HepG2 (cell line): ENCODE results near the gene KIAA0825. TPM values are rescaled to one million over a fixed set of nuclear protein-coding genes. Genes with fewer than 3 reads are reported as not detected.

Experiments
- ATAC-seq: fragments of 200-7000 bp; cut with Tn5 transposase; 3 replicates; pipeline ENCODE4 v1.9.1; 2020; ENCODE audit warnings: mild to moderate bottlenecking, moderate library complexity
- BruUV-seq: library from RNA; stranded (reverse); fragments of 400-500 nt; replicated peaks from 2 replicates; lab custom pipeline; 2021; lab: Mats Ljungman, UMichigan
- CTCF ChIA-PET: fragments of 300-600 bp; formaldehyde crosslinking; extraction: SDS; loops from one replicate; lab custom pipeline; 2021; ENCODE audit warnings: low total read pairs, inconsistent platforms, low intra/inter-chr PET ratio; lab: Yijun Ruan, JAX
- POLR2A ChIA-PET: fragments of 350-600 bp; sonication (Branson Sonifier 250); formaldehyde crosslinking; loops from one replicate; lab custom pipeline; 2020; ENCODE audit warnings: antibody characterized with exemption, inconsistent platforms; lab: Yijun Ruan, JAX
- DNase-seq: peaks from one replicate; pipeline ENCODE4 v3.0.0-alpha.2; 2015; ENCODE audit warnings: low spot score
- FAIRE-seq: peaks from 3 replicates; lab custom pipeline; 2011; peaks lifted over from hg19 to GRCh38; lab: Jason Lieb, UNC
- H2AFZ ChIP-seq: one replicate; pipeline ENCODE4 v1.6.1; 2011; ENCODE audit warnings: low read length, inconsistent platforms
- H3K27ac ChIP-seq: fragments of 300-600 bp; 3 replicates; pipeline ENCODE4 v1.8.0; 2011; ENCODE audit warnings: mixed run types, mild to moderate bottlenecking, mixed read lengths, low read length, inconsistent platforms; ENCODE audit not compliant: insufficient read depth; ENCODE audit errors: extremely low read length
- H3K27me3 ChIP-seq, 2 experiments: fragments of 200-600 bp in 1 of 2; 2 replicates in 1 of 2; 3 replicates in 1 of 2; pipeline versions ENCODE4 v1.6.0 to v1.8.0; 2011; ENCODE audit warnings: low read length in 2 of 2, mild to moderate bottlenecking in 2 of 2, moderate library complexity in 2 of 2, inconsistent platforms in 1 of 2; ENCODE audit not compliant: insufficient read depth in 2 of 2, control insufficient read depth in 1 of 2
- H3K36me3 ChIP-seq, 2 experiments: fragments of 200-600 bp in 1 of 2; replicated peaks in 1 of 2; 2 replicates in 1 of 2; 3 replicates in 1 of 2; pipeline versions ENCODE4 v1.5.1 to v1.8.0; 2011; ENCODE audit warnings: low read length in 2 of 2, inconsistent platforms in 1 of 2; ENCODE audit not compliant: insufficient read depth in 2 of 2, control insufficient read depth in 1 of 2
- H3K4me1 ChIP-seq: 2 replicates; pipeline ENCODE4 v1.5.1; 2012; ENCODE audit warnings: low read length, inconsistent platforms; ENCODE audit not compliant: insufficient read depth
- H3K4me2 ChIP-seq: 2 replicates; pipeline ENCODE4 v1.6.0; 2011; ENCODE audit warnings: low read depth, low read length, inconsistent platforms
- H3K4me3 ChIP-seq, 3 experiments: fragments of 200-600 bp in 1 of 3; sonication (generic), shearing (Covaris generic) in 1 of 3; replicated peaks in 1 of 3; 2 replicates each; pipeline ENCODE4 v1.5.1; 2011 to 2016; ENCODE audit warnings: low read length in 3 of 3, inconsistent platforms in 2 of 3, low read depth in 2 of 3, mild to moderate bottlenecking in 2 of 3, control low read depth in 1 of 3, mixed read lengths in 1 of 3; ENCODE audit not compliant: insufficient read depth in 1 of 3
- H3K79me2 ChIP-seq: one replicate; pipeline ENCODE4 v1.6.1; 2011; ENCODE audit warnings: low read length, inconsistent platforms; ENCODE audit not compliant: insufficient read depth
- H3K9ac ChIP-seq: 2 replicates; pipeline ENCODE4 v1.6.0; 2011; ENCODE audit warnings: mild to moderate bottlenecking, low read depth, low read length, inconsistent platforms; ENCODE audit not compliant: insufficient read depth
- H3K9me3 ChIP-seq: 2 replicates; pipeline ENCODE4 v1.5.1; 2012; ENCODE audit warnings: mild to moderate bottlenecking, low read length
- H4K20me1 ChIP-seq: 2 replicates; pipeline ENCODE4 v1.6.0; 2011; ENCODE audit warnings: inconsistent platforms, mild to moderate bottlenecking, low read length, moderate library complexity; ENCODE audit not compliant: insufficient read depth
- AKAP8 ChIP-seq: sonication (generic); formaldehyde crosslinking; IDR thresholded peaks from 2 replicates; pipeline ENCODE4 v1.5.1; 2020; ENCODE audit warnings: mild to moderate bottlenecking, missing genetic modification reagents
- ARID2 ChIP-seq: sonication (generic); formaldehyde crosslinking; IDR thresholded peaks from 2 replicates; pipeline ENCODE4 v1.8.1; 2022; ENCODE audit warnings: mild to moderate bottlenecking, missing genetic modification reagents, borderline replicate concordance
- FOXA1 ChIP-seq, 2 experiments: fragments of 450-650 bp in 1 of 2; sonication (generic) in 1 of 2; formaldehyde crosslinking in 1 of 2; IDR thresholded peaks; 2 replicates each; pipeline versions ENCODE4 v1.4.0 to v1.6.1; 2016 to 2020; ENCODE audit warnings: missing genetic modification reagents in 1 of 2
- UBTF ChIP-seq: sonication (generic); formaldehyde crosslinking; IDR thresholded peaks from 2 replicates; pipeline ENCODE4 v1.4.0; 2020; ENCODE audit warnings: mild to moderate bottlenecking, missing genetic modification reagents
- ZC3H4 ChIP-seq: sonication (generic); formaldehyde crosslinking; IDR thresholded peaks from 2 replicates; pipeline ENCODE4 v1.4.0; 2020; ENCODE audit warnings: missing genetic modification reagents, borderline replicate concordance
- ZNF136 ChIP-seq: sonication (generic); formaldehyde crosslinking; IDR thresholded peaks from 2 replicates; pipeline ENCODE4 v1.8.1; 2022; ENCODE audit warnings: low read depth, mild to moderate bottlenecking, moderate library complexity, missing genetic modification reagents
- ZNF335 ChIP-seq: sonication (generic); formaldehyde crosslinking; IDR thresholded peaks from 2 replicates; pipeline ENCODE4 v1.4.0; 2020; ENCODE audit warnings: missing genetic modification reagents
- ZNF607 ChIP-seq: sonication (generic); formaldehyde crosslinking; IDR thresholded peaks from 2 replicates; pipeline ENCODE4 v1.5.1; 2020; ENCODE audit warnings: missing genetic modification reagents, mild to moderate bottlenecking, borderline replicate concordance
- ZNF83 ChIP-seq: sonication (generic); formaldehyde crosslinking; IDR thresholded peaks from 2 replicates; pipeline ENCODE4 v1.4.0; 2020; ENCODE audit warnings: missing genetic modification reagents, mild to moderate bottlenecking, borderline replicate concordance
- WGBS: methylation state at CpG from one replicate; pipeline ENCODE4 v1.1.6; 2017; ENCODE audit warnings: low lambda C conversion rate; 5-methylcytosine and 5-hydroxymethylcytosine counted together
- in situ Hi-C: cut with HindIII; loops from 2 replicates; pipeline ENCODE4 v1.10.0; 2017; ENCODE audit warnings: low pct_unique_long_range_greater_than_20kb; ENCODE audit not compliant: extremely low pct_ligation_motif_present
- intact Hi-C: fragments of 100-400 bp; cut with micrococcal nuclease; formaldehyde crosslinking; loops from one replicate; pipeline ENCODE4 v1.10.0; 2022; ENCODE audit not compliant: unreplicated experiment
- polyA plus RNA-seq, 8 experiments: library from polyadenylated mRNA; depleted of rRNA in 3 of 8; stranded (reverse) in 7 of 8; unstranded in 1 of 8; fragments of >200 nt; fragmentation: Illumina TruSeq in 4 of 8; extraction: Trizol in 4 of 8; gene quantifications; 2 replicates each; pipeline versions ENCODE4 v1.2.1 to v1.2.3, GENCODE V29; 2011 to 2016; ENCODE audit warnings: low read depth in 4 of 8, missing spikeins in 1 of 8, mixed read lengths in 1 of 8; ENCODE audit not compliant: insufficient read depth in 1 of 8
- total RNA-seq, 5 experiments: library from RNA; depleted of rRNA; stranded (reverse); fragments of >200 nt; fragmentation: Illumina TruSeq; extraction: Trizol; gene quantifications; 2 replicates each; pipeline ENCODE4 v1.2.3, GENCODE V29; 2016; ENCODE audit warnings: low read depth in 1 of 5
- TF ChIP-seq, protein P1 (sequence below): IDR thresholded peaks from 2 replicates; pipeline ENCODE4 v1.6.1; 2016
- TF ChIP-seq, protein P2 (sequence below): sonication (generic); formaldehyde crosslinking; IDR thresholded peaks from 2 replicates; pipeline ENCODE4 v1.5.0; 2020; ENCODE audit warnings: mild to moderate bottlenecking, missing genetic modification reagents, borderline replicate concordance
- TF ChIP-seq, protein P3 (sequence below): sonication (generic); formaldehyde crosslinking; IDR thresholded peaks from 2 replicates; pipeline ENCODE4 v1.4.0; 2020; ENCODE audit warnings: mild to moderate bottlenecking, missing genetic modification reagents

Gene KIAA0825
- total and polyA plus RNA-seq, 2 of the 13 experiments (the other 11 are each of a cell fraction or from before 2014, with no cell fraction given) = 0.05 to 0.51 TPM

- H3K4me3 ChIP-seq = no peak overlapping the region
- no peak for DNase-seq
- in situ Hi-C loops (no loop called here), intact Hi-C loops (no loop called here)
- no peak overlapping the region for H3K4me2 ChIP-seq
- no peak overlapping the region for H3K9ac ChIP-seq
- H3K27ac ChIP-seq = no peak overlapping the region
- no peaks in the 10 kb centered on the region for H3K9me3 ChIP-seq
- WGBS = 5% methylated on average over 1 of the region's 1 CpG
- TF ChIP-seq AKAP8 (CRISPR knock-in tag) (no peak), ARID2 (CRISPR knock-in tag) (no peak), ZNF136 (no peak), ZC3H4 (CRISPR knock-in tag) (no peak), ZNF607 (CRISPR knock-in tag) (no peak), ZNF83 (CRISPR knock-in tag) (no peak), UBTF (no peak), ZNF335 (no peak), FOXA1 (IDR thresholded peaks at IDR 0.05) (no peak), FOXA1 (CRISPR knock-in tag; IDR thresholded peaks at IDR 0.05) (no peak)
- TF ChIP-seq, protein P1, sequence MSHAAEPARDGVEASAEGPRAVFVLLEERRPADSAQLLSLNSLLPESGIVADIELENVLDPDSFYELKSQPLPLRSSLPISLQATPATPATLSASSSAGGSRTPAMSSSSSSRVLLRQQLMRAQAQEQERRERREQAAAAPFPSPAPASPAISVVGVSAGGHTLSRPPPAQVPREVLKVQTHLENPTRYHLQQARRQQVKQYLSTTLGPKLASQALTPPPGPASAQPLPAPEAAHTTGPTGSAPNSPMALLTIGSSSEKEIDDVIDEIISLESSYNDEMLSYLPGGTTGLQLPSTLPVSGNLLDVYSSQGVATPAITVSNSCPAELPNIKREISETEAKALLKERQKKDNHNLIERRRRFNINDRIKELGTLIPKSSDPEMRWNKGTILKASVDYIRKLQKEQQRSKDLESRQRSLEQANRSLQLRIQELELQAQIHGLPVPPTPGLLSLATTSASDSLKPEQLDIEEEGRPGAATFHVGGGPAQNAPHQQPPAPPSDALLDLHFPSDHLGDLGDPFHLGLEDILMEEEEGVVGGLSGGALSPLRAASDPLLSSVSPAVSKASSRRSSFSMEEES (CRISPR knock-in tag) = no peak
- TF ChIP-seq, protein P2, sequence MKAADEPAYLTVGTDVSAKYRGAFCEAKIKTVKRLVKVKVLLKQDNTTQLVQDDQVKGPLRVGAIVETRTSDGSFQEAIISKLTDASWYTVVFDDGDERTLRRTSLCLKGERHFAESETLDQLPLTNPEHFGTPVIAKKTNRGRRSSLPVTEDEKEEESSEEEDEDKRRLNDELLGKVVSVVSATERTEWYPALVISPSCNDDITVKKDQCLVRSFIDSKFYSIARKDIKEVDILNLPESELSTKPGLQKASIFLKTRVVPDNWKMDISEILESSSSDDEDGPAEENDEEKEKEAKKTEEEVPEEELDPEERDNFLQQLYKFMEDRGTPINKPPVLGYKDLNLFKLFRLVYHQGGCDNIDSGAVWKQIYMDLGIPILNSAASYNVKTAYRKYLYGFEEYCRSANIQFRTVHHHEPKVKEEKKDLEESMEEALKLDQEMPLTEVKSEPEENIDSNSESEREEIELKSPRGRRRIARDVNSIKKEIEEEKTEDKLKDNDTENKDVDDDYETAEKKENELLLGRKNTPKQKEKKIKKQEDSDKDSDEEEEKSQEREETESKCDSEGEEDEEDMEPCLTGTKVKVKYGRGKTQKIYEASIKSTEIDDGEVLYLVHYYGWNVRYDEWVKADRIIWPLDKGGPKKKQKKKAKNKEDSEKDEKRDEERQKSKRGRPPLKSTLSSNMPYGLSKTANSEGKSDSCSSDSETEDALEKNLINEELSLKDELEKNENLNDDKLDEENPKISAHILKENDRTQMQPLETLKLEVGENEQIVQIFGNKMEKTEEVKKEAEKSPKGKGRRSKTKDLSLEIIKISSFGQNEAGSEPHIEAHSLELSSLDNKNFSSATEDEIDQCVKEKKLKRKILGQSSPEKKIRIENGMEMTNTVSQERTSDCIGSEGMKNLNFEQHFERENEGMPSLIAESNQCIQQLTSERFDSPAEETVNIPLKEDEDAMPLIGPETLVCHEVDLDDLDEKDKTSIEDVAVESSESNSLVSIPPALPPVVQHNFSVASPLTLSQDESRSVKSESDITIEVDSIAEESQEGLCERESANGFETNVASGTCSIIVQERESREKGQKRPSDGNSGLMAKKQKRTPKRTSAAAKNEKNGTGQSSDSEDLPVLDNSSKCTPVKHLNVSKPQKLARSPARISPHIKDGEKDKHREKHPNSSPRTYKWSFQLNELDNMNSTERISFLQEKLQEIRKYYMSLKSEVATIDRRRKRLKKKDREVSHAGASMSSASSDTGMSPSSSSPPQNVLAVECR (CRISPR knock-in tag) = no peak
- TF ChIP-seq, protein P3, sequence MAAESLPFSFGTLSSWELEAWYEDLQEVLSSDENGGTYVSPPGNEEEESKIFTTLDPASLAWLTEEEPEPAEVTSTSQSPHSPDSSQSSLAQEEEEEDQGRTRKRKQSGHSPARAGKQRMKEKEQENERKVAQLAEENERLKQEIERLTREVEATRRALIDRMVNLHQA (CRISPR knock-in tag) = no peak
- H3K79me2 ChIP-seq = no peaks in the 10 kb centered on the region
- FAIRE-seq = no peak
- H3K27me3 ChIP-seq = no peaks in the 10 kb centered on the region
- no peaks in the 10 kb centered on the region for H3K4me1 ChIP-seq
- BruUV-seq = no TSS peak
- H3K36me3 ChIP-seq = no peaks in the 10 kb centered on the region
- H4K20me1 ChIP-seq = no peaks in the 10 kb centered on the region
- CTCF ChIA-PET = no interaction called here
- no peak for ATAC-seq
- POLR2A ChIA-PET = no interaction called here
- H2AFZ ChIP-seq = no peak overlapping the region
Observed at GRCh38 chr5:94503677-94504076, 114.7 kb downstream of the KIAA0825 start.
